22Rv1 (cell line): ENCODE measurements around the gene CCDC188.

ENCODE experiments used
- H3K27ac ChIP-seq: fragments of 450-650 bp; 2 replicates; pipeline ENCODE4 v1.5.1; 2017
- ZFX ChIP-seq: fragments of 450-650 bp; IDR thresholded peaks from 2 replicates; pipeline ENCODE4 v1.6.1; 2017; ENCODE audit warnings: antibody characterized with exemption, borderline replicate concordance
- TF ChIP-seq, protein P1 (sequence below): fragments of 450-650 bp; IDR thresholded peaks from 2 replicates; pipeline ENCODE4 v1.5.1; 2017; ENCODE audit warnings: mild to moderate bottlenecking

Gene CCDC188

DNA sequence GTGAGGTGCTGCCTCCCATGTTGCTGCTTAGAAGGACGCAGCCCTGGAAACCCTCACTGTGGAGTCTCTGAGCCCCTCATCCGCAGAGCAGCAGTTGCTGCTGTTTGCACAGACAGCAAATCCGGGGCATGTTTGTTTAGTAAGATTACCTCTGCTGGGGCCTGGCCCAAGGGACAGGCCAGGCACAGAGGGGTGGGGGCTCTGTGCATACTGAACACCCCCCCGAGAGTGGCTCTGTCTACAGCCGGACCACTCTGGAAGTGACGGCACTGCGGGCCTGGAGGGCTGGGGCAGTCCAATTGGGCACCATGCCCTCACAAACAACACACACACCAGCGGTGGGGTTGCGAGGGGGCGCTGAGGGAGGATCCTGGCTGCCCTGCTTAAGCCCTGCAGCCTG is 22.9 kb upstream of the CCDC188 start:
- no peak overlapping the region for H3K27ac ChIP-seq
- no peak for TF ChIP-seq ZFX
- TF ChIP-seq, protein P1, sequence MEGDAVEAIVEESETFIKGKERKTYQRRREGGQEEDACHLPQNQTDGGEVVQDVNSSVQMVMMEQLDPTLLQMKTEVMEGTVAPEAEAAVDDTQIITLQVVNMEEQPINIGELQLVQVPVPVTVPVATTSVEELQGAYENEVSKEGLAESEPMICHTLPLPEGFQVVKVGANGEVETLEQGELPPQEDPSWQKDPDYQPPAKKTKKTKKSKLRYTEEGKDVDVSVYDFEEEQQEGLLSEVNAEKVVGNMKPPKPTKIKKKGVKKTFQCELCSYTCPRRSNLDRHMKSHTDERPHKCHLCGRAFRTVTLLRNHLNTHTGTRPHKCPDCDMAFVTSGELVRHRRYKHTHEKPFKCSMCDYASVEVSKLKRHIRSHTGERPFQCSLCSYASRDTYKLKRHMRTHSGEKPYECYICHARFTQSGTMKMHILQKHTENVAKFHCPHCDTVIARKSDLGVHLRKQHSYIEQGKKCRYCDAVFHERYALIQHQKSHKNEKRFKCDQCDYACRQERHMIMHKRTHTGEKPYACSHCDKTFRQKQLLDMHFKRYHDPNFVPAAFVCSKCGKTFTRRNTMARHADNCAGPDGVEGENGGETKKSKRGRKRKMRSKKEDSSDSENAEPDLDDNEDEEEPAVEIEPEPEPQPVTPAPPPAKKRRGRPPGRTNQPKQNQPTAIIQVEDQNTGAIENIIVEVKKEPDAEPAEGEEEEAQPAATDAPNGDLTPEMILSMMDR: no peak

- no peak overlapping the region for H3K27ac ChIP-seq
- no peak for TF ChIP-seq ZFX
- TF ChIP-seq, protein P1: no peak
These were observed 22.4 kb upstream of the CCDC188 start for GRCh38 chr22:20173246-20173645.

- no peak for TF ChIP-seq ZFX
- TF ChIP-seq, protein P1: no peak
- no peak overlapping the region for H3K27ac ChIP-seq
These were observed 21.3 kb upstream of the CCDC188 start for GRCh38 chr22:20172141-20172613.

DNA sequence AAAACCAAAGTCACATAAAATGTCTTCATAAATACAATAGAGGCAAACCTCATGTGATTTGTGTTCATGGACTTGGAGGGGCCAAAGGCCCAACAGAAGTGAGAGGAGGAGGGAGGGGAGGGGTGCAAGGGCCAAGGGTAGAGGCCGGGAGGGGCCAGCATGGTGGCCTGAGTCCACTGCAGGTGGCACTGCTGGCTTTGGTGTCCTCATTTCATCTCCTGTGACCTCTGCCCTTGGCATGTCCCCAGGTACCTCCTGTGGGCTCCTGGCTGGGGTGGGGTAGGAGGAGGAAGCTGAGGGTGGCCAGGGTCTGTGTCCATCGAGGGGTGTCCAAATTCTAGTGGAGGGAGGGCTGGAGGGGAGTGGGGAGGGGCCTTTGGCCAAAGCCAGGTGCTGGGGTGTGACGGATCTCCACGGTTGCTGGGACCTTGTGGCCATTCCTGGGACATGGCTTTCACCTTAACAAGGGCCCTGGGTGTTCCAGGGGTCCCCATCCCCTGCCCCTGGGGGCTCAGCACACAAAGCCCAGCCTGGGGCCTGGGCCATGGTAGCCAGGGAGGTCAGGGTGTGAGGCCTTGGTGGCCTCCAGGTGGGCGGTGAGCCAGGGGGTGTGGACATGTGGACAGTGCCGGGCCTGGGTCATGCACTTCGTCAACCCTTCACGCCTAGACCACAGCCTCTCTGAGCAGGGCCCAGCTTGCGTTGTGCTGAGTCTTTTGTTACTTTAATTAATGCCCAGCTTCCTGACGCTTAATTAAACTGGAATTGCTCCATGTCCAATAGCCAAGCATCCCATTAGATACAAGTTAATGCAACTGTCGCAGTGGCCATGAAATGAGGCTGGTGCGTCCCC is 20.7 kb upstream of the CCDC188 start:
- no peak overlapping the region for H3K27ac ChIP-seq
- TF ChIP-seq ZFX: no peak
- TF ChIP-seq, protein P1: no peak

DNA sequence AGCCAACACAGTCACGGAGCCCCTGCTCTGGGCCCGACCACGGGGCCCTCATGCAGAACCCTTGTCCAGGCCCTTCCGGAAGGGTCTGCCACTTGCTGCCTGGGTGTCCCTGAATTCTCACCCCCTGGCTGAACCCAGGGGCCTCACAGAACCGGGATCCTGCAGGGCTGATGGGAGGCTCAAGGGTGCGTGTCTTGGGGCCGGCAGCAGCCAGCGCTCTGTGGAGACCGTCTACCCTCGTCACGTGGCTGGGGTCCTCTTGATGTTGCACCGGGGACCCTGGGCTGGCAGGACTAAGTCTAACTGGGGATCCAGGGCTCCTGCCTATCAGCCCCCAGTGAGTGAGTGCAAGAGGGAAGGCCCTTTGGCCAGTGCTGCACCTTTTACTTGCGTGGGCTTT is 19.3 kb upstream of the CCDC188 start:
- TF ChIP-seq, protein P1: no peak
- TF ChIP-seq ZFX: no peak
- H3K27ac ChIP-seq: no peak overlapping the region

GRCh38 chr22:20169253-20169822 is 18.5 kb upstream of the CCDC188 start:
- no peak overlapping the region for H3K27ac ChIP-seq
- TF ChIP-seq, protein P1: no peak
- TF ChIP-seq ZFX: no peak
